HepG2 (cell line): Measurements from ENCODE around the gene BHLHE23. TPM values are rescaled to one million over a fixed set of nuclear protein-coding genes. Genes with fewer than 3 reads are reported as not detected.
A peak's percentile ranks its signal among the peaks of the same experiment; 100 is the strongest.

ENCODE experiments used
- ATAC-seq: fragments of 200-7000 bp; cut with Tn5 transposase; 3 replicates; pipeline ENCODE4 v1.9.1; 2020; ENCODE audit warnings: mild to moderate bottlenecking, moderate library complexity
- BruUV-seq: library from RNA; stranded (reverse); fragments of 400-500 nt; replicated peaks from 2 replicates; lab custom pipeline; 2021; lab: Mats Ljungman, UMichigan
- CTCF ChIA-PET: fragments of 300-600 bp; formaldehyde crosslinking; extraction: SDS; loops from one replicate; lab custom pipeline; 2021; ENCODE audit warnings: low total read pairs, inconsistent platforms, low intra/inter-chr PET ratio; lab: Yijun Ruan, JAX
- POLR2A ChIA-PET: fragments of 350-600 bp; sonication (Branson Sonifier 250); formaldehyde crosslinking; loops from one replicate; lab custom pipeline; 2020; ENCODE audit warnings: antibody characterized with exemption, inconsistent platforms; lab: Yijun Ruan, JAX
- DNase-seq: peaks from one replicate; pipeline ENCODE4 v3.0.0-alpha.2; 2015; ENCODE audit warnings: low spot score
- FAIRE-seq: peaks from 3 replicates; lab custom pipeline; 2011; peaks lifted over from hg19 to GRCh38; lab: Jason Lieb, UNC
- H2AFZ ChIP-seq: one replicate; pipeline ENCODE4 v1.6.1; 2011; ENCODE audit warnings: low read length, inconsistent platforms
- H3K27ac ChIP-seq: fragments of 300-600 bp; 3 replicates; pipeline ENCODE4 v1.8.0; 2011; ENCODE audit warnings: mixed run types, mild to moderate bottlenecking, mixed read lengths, low read length, inconsistent platforms; ENCODE audit not compliant: insufficient read depth; ENCODE audit errors: extremely low read length
- H3K27me3 ChIP-seq, 2 experiments: fragments of 200-600 bp in 1 of 2; 2 replicates in 1 of 2; 3 replicates in 1 of 2; pipeline versions ENCODE4 v1.6.0 to v1.8.0; 2011; ENCODE audit warnings: low read length in 2 of 2, mild to moderate bottlenecking in 2 of 2, moderate library complexity in 2 of 2, inconsistent platforms in 1 of 2; ENCODE audit not compliant: insufficient read depth in 2 of 2, control insufficient read depth in 1 of 2
- H3K36me3 ChIP-seq, 2 experiments: fragments of 200-600 bp in 1 of 2; replicated peaks in 1 of 2; 2 replicates in 1 of 2; 3 replicates in 1 of 2; pipeline versions ENCODE4 v1.5.1 to v1.8.0; 2011; ENCODE audit warnings: low read length in 2 of 2, inconsistent platforms in 1 of 2; ENCODE audit not compliant: insufficient read depth in 2 of 2, control insufficient read depth in 1 of 2
- H3K4me1 ChIP-seq: 2 replicates; pipeline ENCODE4 v1.5.1; 2012; ENCODE audit warnings: low read length, inconsistent platforms; ENCODE audit not compliant: insufficient read depth
- H3K4me2 ChIP-seq: 2 replicates; pipeline ENCODE4 v1.6.0; 2011; ENCODE audit warnings: low read depth, low read length, inconsistent platforms
- H3K4me3 ChIP-seq, 3 experiments: fragments of 200-600 bp in 1 of 3; sonication (generic), shearing (Covaris generic) in 1 of 3; replicated peaks in 1 of 3; 2 replicates each; pipeline ENCODE4 v1.5.1; 2011 to 2016; ENCODE audit warnings: low read length in 3 of 3, inconsistent platforms in 2 of 3, low read depth in 2 of 3, mild to moderate bottlenecking in 2 of 3, control low read depth in 1 of 3, mixed read lengths in 1 of 3; ENCODE audit not compliant: insufficient read depth in 1 of 3
- H3K79me2 ChIP-seq: one replicate; pipeline ENCODE4 v1.6.1; 2011; ENCODE audit warnings: low read length, inconsistent platforms; ENCODE audit not compliant: insufficient read depth
- H3K9ac ChIP-seq: 2 replicates; pipeline ENCODE4 v1.6.0; 2011; ENCODE audit warnings: mild to moderate bottlenecking, low read depth, low read length, inconsistent platforms; ENCODE audit not compliant: insufficient read depth
- H3K9me3 ChIP-seq: 2 replicates; pipeline ENCODE4 v1.5.1; 2012; ENCODE audit warnings: mild to moderate bottlenecking, low read length
- H4K20me1 ChIP-seq: 2 replicates; pipeline ENCODE4 v1.6.0; 2011; ENCODE audit warnings: inconsistent platforms, mild to moderate bottlenecking, low read length, moderate library complexity; ENCODE audit not compliant: insufficient read depth
- ARID3A ChIP-seq: IDR thresholded peaks from 2 replicates; pipeline ENCODE4 v1.6.1; 2012; ENCODE audit warnings: low read depth, low read length, improper control_type of control experiment
- ATF7 ChIP-seq, 2 experiments: fragments of 450-650 bp in 1 of 2; sonication (generic) in 1 of 2; formaldehyde crosslinking in 1 of 2; IDR thresholded peaks; 2 replicates each; pipeline versions ENCODE4 v1.4.0 to v1.6.1; 2016 to 2020; ENCODE audit warnings: antibody characterized with exemption in 1 of 2, mild to moderate bottlenecking in 1 of 2, missing genetic modification reagents in 1 of 2
- CREB1 ChIP-seq, 2 experiments: fragments of 450-650 bp in 1 of 2; IDR thresholded peaks; 2 replicates each; pipeline ENCODE4 v1.6.1; 2016 to 2017; ENCODE audit warnings: control low read depth in 1 of 2, mild to moderate bottlenecking in 1 of 2, missing compliant biosample characterization in 1 of 2, missing genetic modification characterization in 1 of 2
- EZH2 ChIP-seq: conservative IDR thresholded peaks from 2 replicates; pipeline ENCODE4 v1.6.1; 2012; ENCODE audit warnings: mild to moderate bottlenecking, low read depth, low read length, moderate library complexity
- ZFX ChIP-seq: sonication (generic); formaldehyde crosslinking; IDR thresholded peaks from 2 replicates; pipeline ENCODE4 v1.4.0; 2020; ENCODE audit warnings: mild to moderate bottlenecking, low read depth, missing genetic modification reagents, moderate library complexity
- WGBS: methylation state at CpG from one replicate; pipeline ENCODE4 v1.1.6; 2017; ENCODE audit warnings: low lambda C conversion rate; 5-methylcytosine and 5-hydroxymethylcytosine counted together
- in situ Hi-C: cut with HindIII; loops from 2 replicates; pipeline ENCODE4 v1.10.0; 2017; ENCODE audit warnings: low pct_unique_long_range_greater_than_20kb; ENCODE audit not compliant: extremely low pct_ligation_motif_present
- intact Hi-C: fragments of 100-400 bp; cut with micrococcal nuclease; formaldehyde crosslinking; loops from one replicate; pipeline ENCODE4 v1.10.0; 2022; ENCODE audit not compliant: unreplicated experiment
- polyA plus RNA-seq, 8 experiments: library from polyadenylated mRNA; depleted of rRNA in 3 of 8; stranded (reverse) in 7 of 8; unstranded in 1 of 8; fragments of >200 nt; fragmentation: Illumina TruSeq in 4 of 8; extraction: Trizol in 4 of 8; gene quantifications; 2 replicates each; pipeline versions ENCODE4 v1.2.1 to v1.2.3, GENCODE V29; 2011 to 2016; ENCODE audit warnings: low read depth in 4 of 8, missing spikeins in 1 of 8, mixed read lengths in 1 of 8; ENCODE audit not compliant: insufficient read depth in 1 of 8
- total RNA-seq, 5 experiments: library from RNA; depleted of rRNA; stranded (reverse); fragments of >200 nt; fragmentation: Illumina TruSeq; extraction: Trizol; gene quantifications; 2 replicates each; pipeline ENCODE4 v1.2.3, GENCODE V29; 2016; ENCODE audit warnings: low read depth in 1 of 5
- TF ChIP-seq, protein P1 (sequence below): fragments of 450-650 bp; IDR thresholded peaks from 2 replicates; pipeline ENCODE4 v1.6.1; 2016

Gene BHLHE23
- total and polyA plus RNA-seq, 2 of the 13 experiments (the other 11 are each of a cell fraction or from before 2014, with no cell fraction given): not detected

DNA sequence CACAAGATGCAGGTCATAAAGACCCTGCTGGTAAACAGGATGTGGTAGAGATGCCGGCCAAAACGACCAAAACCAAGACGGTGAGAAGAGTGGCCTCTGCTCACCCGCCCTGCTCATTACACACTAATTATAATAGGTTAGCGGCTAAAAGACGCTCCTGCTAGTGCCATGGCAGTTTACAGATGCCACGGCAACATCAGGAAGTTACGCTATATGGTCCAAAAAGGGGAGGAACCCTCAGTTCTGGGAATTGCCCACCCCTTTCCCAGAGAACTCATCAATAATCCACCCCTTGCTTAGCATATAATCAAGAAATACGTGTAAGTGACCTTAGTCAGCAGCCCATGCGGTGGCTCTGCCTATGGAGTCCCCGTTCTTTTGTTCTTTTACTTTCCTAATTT, 17.6 kb downstream of the BHLHE23 start:
- in situ Hi-C loops: no loop called here
- FAIRE-seq: no peak
- no peak for ATAC-seq

GRCh38 chr20:62987114-62987513, 19.6 kb downstream of the BHLHE23 start:
- no peak overlapping the region for H3K4me2 ChIP-seq
- intact Hi-C loops (no loop called here), in situ Hi-C loops (no loop called here)
- no peak for FAIRE-seq
- peaks cover 3% of the 10 kb centered on the region; the same call in 1 of the 2 replicates for H4K20me1 ChIP-seq
- no peaks in the 10 kb centered on the region for H3K79me2 ChIP-seq
- BruUV-seq: no TSS peak
- 23% methylated on average over 10 of the region's 10 CpGs for WGBS
- DNase-seq: no peak
- no peaks in the 10 kb centered on the region for H3K36me3 ChIP-seq
- CTCF ChIA-PET: no interaction called here
- TF ChIP-seq EZH2 (peak; percentile 77), CREB1 (IDR thresholded peaks at IDR 0.05) (peak; percentile 99), CREB1 (CRISPR knock-in tag; IDR thresholded peaks at IDR 0.05) (no peak), ZFX (CRISPR knock-in tag) (no peak), ATF7 (IDR thresholded peaks at IDR 0.05) (peak; percentile 87; the same call in 1 of the 2 replicates), ATF7 (CRISPR knock-in tag; IDR thresholded peaks at IDR 0.05) (no peak)
- TF ChIP-seq, protein P1, sequence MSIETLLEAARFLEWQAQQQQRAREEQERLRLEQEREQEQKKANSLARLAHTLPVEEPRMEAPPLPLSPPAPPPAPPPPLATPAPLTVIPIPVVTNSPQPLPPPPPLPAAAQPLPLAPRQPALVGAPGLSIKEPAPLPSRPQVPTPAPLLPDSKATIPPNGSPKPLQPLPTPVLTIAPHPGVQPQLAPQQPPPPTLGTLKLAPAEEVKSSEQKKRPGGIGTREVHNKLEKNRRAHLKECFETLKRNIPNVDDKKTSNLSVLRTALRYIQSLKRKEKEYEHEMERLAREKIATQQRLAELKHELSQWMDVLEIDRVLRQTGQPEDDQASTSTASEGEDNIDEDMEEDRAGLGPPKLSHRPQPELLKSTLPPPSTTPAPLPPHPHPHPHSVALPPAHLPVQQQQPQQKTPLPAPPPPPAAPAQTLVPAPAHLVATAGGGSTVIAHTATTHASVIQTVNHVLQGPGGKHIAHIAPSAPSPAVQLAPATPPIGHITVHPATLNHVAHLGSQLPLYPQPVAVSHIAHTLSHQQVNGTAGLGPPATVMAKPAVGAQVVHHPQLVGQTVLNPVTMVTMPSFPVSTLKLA: no peak
- H3K4me3 ChIP-seq: no peak overlapping the region
- no peak overlapping the region for H3K9ac ChIP-seq
- H3K27me3 ChIP-seq: peaks cover 52 to 91% of the 10 kb centered on the region in 2 experiments
- H3K9me3 ChIP-seq: no peaks in the 10 kb centered on the region
- POLR2A ChIA-PET: no interaction called here
- no peak for ATAC-seq
- no peak overlapping the region for H3K27ac ChIP-seq
- no peak overlapping the region for H2AFZ ChIP-seq
- no peaks in the 10 kb centered on the region for H3K4me1 ChIP-seq

More for the DNA sequence above, 17.6 kb downstream of the BHLHE23 start:
- BruUV-seq: no TSS peak
- H3K36me3 ChIP-seq: no peaks in the 10 kb centered on the region
- H3K79me2 ChIP-seq: no peaks in the 10 kb centered on the region
- ChIA-PET CTCF (no interaction called here), POLR2A (no interaction called here)
- H4K20me1 ChIP-seq: peaks cover 3% of the 10 kb centered on the region; the same call in 1 of the 2 replicates
- intact Hi-C loops: no loop called here
- TF ChIP-seq ARID3A: no peak
- peak; percentile 59; the same call in 1 of the 2 replicates for TF ChIP-seq EZH2
- no peak overlapping the region for H3K4me3 ChIP-seq
- H3K27me3 ChIP-seq: peaks cover 48 to 87% of the 10 kb centered on the region in 2 experiments
- H3K27ac ChIP-seq: no peak overlapping the region
- H3K4me1 ChIP-seq: no peaks in the 10 kb centered on the region
- H2AFZ ChIP-seq: no peak overlapping the region
- WGBS: 25% methylated on average over 9 of the region's 11 CpGs
- H3K4me2 ChIP-seq: peak overlapping the region; percentile 49
- H3K9me3 ChIP-seq: no peaks in the 10 kb centered on the region
- no peak overlapping the region for H3K9ac ChIP-seq
- DNase-seq: no peak
